Neuronal stem cell (in vitro differentiated cells): Measurements from ENCODE around the gene SLC2A1.

Source experiments
- DNase-seq: peaks from one replicate; pipeline ENCODE4 v3.0.0-alpha.2; 2013; ENCODE audit warnings: low spot score
- H2AFZ ChIP-seq: one replicate; pipeline ENCODE4 v1.6.1; 2013; ENCODE audit warnings: mild to moderate bottlenecking, low read length, inconsistent platforms
- H2AK5ac ChIP-seq: 2 replicates; pipeline ENCODE4 v1.6.1; 2013; ENCODE audit warnings: low read depth, mild to moderate bottlenecking, inconsistent platforms, low read length, moderate library complexity, mixed read lengths
- H2BK120ac ChIP-seq: 2 replicates; pipeline ENCODE4 v1.6.1; 2013; ENCODE audit warnings: low read depth, mild to moderate bottlenecking, inconsistent platforms, low read length, moderate library complexity, mixed read lengths
- H2BK12ac ChIP-seq: one replicate; pipeline ENCODE4 v1.6.1; 2013; ENCODE audit warnings: low read length, inconsistent platforms
- H2BK15ac ChIP-seq: 2 replicates; pipeline ENCODE4 v1.6.1; 2013; ENCODE audit warnings: mild to moderate bottlenecking, low read length, inconsistent platforms, mixed read lengths
- H2BK5ac ChIP-seq: one replicate; pipeline ENCODE4 v1.6.1; 2013; ENCODE audit warnings: inconsistent platforms, mild to moderate bottlenecking, low read length, moderate library complexity
- H3K14ac ChIP-seq: one replicate; pipeline ENCODE4 v1.6.1; 2013; ENCODE audit warnings: low read length, inconsistent platforms
- H3K18ac ChIP-seq: 2 replicates; pipeline ENCODE4 v1.6.1; 2013; ENCODE audit warnings: low read length, inconsistent platforms
- H3K23ac ChIP-seq: 2 replicates; pipeline ENCODE4 v1.6.1; 2013; ENCODE audit warnings: low read depth, mild to moderate bottlenecking, mixed read lengths, low read length, inconsistent platforms; ENCODE audit not compliant: poor library complexity
- H3K27ac ChIP-seq: replicated peaks from 3 replicates; pipeline ENCODE4 v1.5.1; 2013; ENCODE audit warnings: low read length, inconsistent platforms
- H3K27me3 ChIP-seq, 3 experiments: 2 replicates each; pipeline ENCODE4 v1.6.1; 2013; ENCODE audit warnings: low read length in 3 of 3, mild to moderate bottlenecking in 2 of 3, inconsistent platforms in 1 of 3, low read depth in 1 of 3, mixed read lengths in 1 of 3, moderate library complexity in 1 of 3; ENCODE audit not compliant: control insufficient read depth in 3 of 3, insufficient read depth in 3 of 3
- H3K36me3 ChIP-seq, 2 donors: replicated peaks in 1 of 2; 2 replicates each; pipeline ENCODE4 v1.6.1; 2013; ENCODE audit warnings: low read length in 2 of 2; ENCODE audit not compliant: control insufficient read depth in 2 of 2, insufficient read depth in 2 of 2
- H3K4ac ChIP-seq: 2 replicates; pipeline ENCODE4 v1.6.1; 2013; ENCODE audit warnings: inconsistent platforms, mild to moderate bottlenecking, low read length, moderate library complexity
- H3K4me1 ChIP-seq, 2 donors: 1 replicate in 1 of 2; 2 replicates in 1 of 2; pipeline ENCODE4 v1.6.1; 2013; ENCODE audit warnings: low read length in 2 of 2, low read depth in 1 of 2; ENCODE audit not compliant: control insufficient read depth in 2 of 2, insufficient read depth in 1 of 2
- H3K4me2 ChIP-seq: one replicate; pipeline ENCODE4 v1.6.1; 2013; ENCODE audit warnings: mild to moderate bottlenecking, low read length, inconsistent platforms; ENCODE audit not compliant: insufficient read depth, poor library complexity, severe bottlenecking
- H3K4me3 ChIP-seq, 2 donors: 2 replicates each; pipeline ENCODE4 v1.5.1; 2013; ENCODE audit warnings: low read length in 2 of 2, mild to moderate bottlenecking in 2 of 2, inconsistent platforms in 1 of 2, moderate library complexity in 1 of 2
- H3K79me1 ChIP-seq: one replicate; pipeline ENCODE4 v1.6.1; 2013; ENCODE audit warnings: low read depth, mild to moderate bottlenecking, inconsistent platforms, low read length, moderate library complexity
- H3K9ac ChIP-seq: one replicate; pipeline ENCODE4 v1.6.1; 2013; ENCODE audit warnings: mild to moderate bottlenecking, low read depth, low read length, inconsistent platforms; ENCODE audit not compliant: poor library complexity
- H3K9me3 ChIP-seq, 2 donors: replicated peaks in 1 of 2; 2 replicates each; pipeline versions ENCODE3 to v1.6.1; 2013; ENCODE audit warnings: low read length in 2 of 2, mild to moderate bottlenecking in 2 of 2, inconsistent platforms in 1 of 2, low read depth in 1 of 2, mixed read lengths in 1 of 2, moderate library complexity in 1 of 2; ENCODE audit not compliant: control insufficient read depth in 2 of 2, insufficient read depth in 1 of 2
- H4K8ac ChIP-seq: one replicate; pipeline ENCODE4 v1.6.1; 2013; ENCODE audit warnings: low read depth, mild to moderate bottlenecking, inconsistent platforms, low read length, moderate library complexity
- H4K91ac ChIP-seq: one replicate; pipeline ENCODE4 v1.6.1; 2013; ENCODE audit warnings: low read length, low read depth, mild to moderate bottlenecking, inconsistent platforms; ENCODE audit not compliant: poor library complexity
- WGBS, 2 donors: extraction: QIAGEN DNeasy Blood & Tissue Kit; methylation state at CpG; one replicate each; pipeline ENCODE4 v1.1.7; 2013; ENCODE audit warnings: missing lambda C conversion rate in 2 of 2, mixed read lengths in 1 of 2; ENCODE audit not compliant: insufficient read length in 2 of 2, insufficient replicate concordance in 1 of 2; ENCODE audit errors: extremely low coverage in 2 of 2; 5-methylcytosine and 5-hydroxymethylcytosine counted together

The SLC2A1 gene

GRCh38 chr1:42924851-42925760, 33.6 kb downstream of the SLC2A1 start:
- peak overlapping the region in 1 of 2 donors; percentile 81 for H3K4me3 ChIP-seq
- peak; percentile 31 for DNase-seq

GRCh38 chr1:42924082-42924850, 34.4 kb downstream of the SLC2A1 start:
- peaks cover 3 to 13% of the 10 kb centered on the region in 2 donors for H3K4me1 ChIP-seq
- H2BK15ac ChIP-seq = no peak overlapping the region
- H2AK5ac ChIP-seq = peak overlapping the region; percentile 86
- peak overlapping the region; percentile 75 for H4K8ac ChIP-seq
- H3K4ac ChIP-seq = peak overlapping the region; percentile 45
- no CpG with 5 or more reads among the region's 62 CpGs for WGBS, 2 donors
- no peak overlapping the region for H2BK12ac ChIP-seq
- DNase-seq = peak; percentile 95
- H3K18ac ChIP-seq = peak overlapping the region; percentile 97
- peak overlapping the region; percentile 92 for H2BK5ac ChIP-seq
- peak overlapping the region; percentile 96 for H3K23ac ChIP-seq
- peak overlapping the region; percentile 95 for H3K27ac ChIP-seq
- H3K4me3 ChIP-seq = peak overlapping the region in 1 of 2 donors; percentile 81
- H3K9me3 ChIP-seq = peaks cover 0 to 6% of the 10 kb centered on the region in 2 donors
- peak overlapping the region; percentile 94 for H3K9ac ChIP-seq
- no peak overlapping the region for H2BK120ac ChIP-seq
- H3K4me2 ChIP-seq = peak overlapping the region; percentile 82
- H3K79me1 ChIP-seq = peaks cover 3% of the 10 kb centered on the region
- no peaks in the 10 kb centered on the region for H3K27me3 ChIP-seq
- peak overlapping the region; percentile 20 for H4K91ac ChIP-seq
- peaks cover 36 to 52% of the 10 kb centered on the region in 2 donors for H3K36me3 ChIP-seq
- no peak overlapping the region for H3K14ac ChIP-seq
- no peak overlapping the region for H2AFZ ChIP-seq

More at GRCh38 chr1:42924851-42925760, 33.6 kb downstream of the SLC2A1 start:
- Histone ChIP-seq H2BK5ac (peak overlapping the region; percentile 92), H3K27me3 (no peaks in the 10 kb centered on the region), H3K4ac (no peak overlapping the region), H4K91ac (no peak overlapping the region), H2BK15ac (no peak overlapping the region), H2AFZ (no peak overlapping the region), H3K79me1 (peaks cover 3% of the 10 kb centered on the region), H3K27ac (peak overlapping the region; percentile 95), H2AK5ac (peak overlapping the region; percentile 86), H3K9me3 (peaks cover 0 to 6% of the 10 kb centered on the region in 2 donors), H3K18ac (peak overlapping the region; percentile 97), H3K36me3 (peaks cover 44 to 61% of the 10 kb centered on the region in 2 donors), H3K4me1 (peaks cover 3 to 13% of the 10 kb centered on the region in 2 donors), H3K23ac (peak overlapping the region; percentile 96), H3K4me2 (peak overlapping the region; percentile 72), H3K14ac (no peak overlapping the region), H3K9ac (peak overlapping the region; percentile 94), H2BK12ac (no peak overlapping the region), H4K8ac (no peak overlapping the region), H2BK120ac (no peak overlapping the region)
- WGBS, 2 donors = no CpG with 5 or more reads among the region's 19 CpGs

- WGBS, 2 donors = no CpG with 5 or more reads among the region's 14 CpGs
- Histone ChIP-seq H4K91ac (no peak overlapping the region), H3K4me1 (peaks cover 3 to 13% of the 10 kb centered on the region in 2 donors), H3K4ac (no peak overlapping the region), H3K4me2 (peak overlapping the region; percentile 82), H3K23ac (no peak overlapping the region), H2BK12ac (no peak overlapping the region), H2BK15ac (no peak overlapping the region), H3K79me1 (no peaks in the 10 kb centered on the region), H2BK120ac (no peak overlapping the region), H4K8ac (no peak overlapping the region), H3K9me3 (peaks cover 0 to 6% of the 10 kb centered on the region in 2 donors), H3K36me3 (peaks cover 28 to 45% of the 10 kb centered on the region in 2 donors), H2AFZ (no peak overlapping the region), H3K4me3 (peak overlapping the region in 1 of 2 donors; percentile 77), H3K27ac (peak overlapping the region; percentile 95), H2BK5ac (no peak overlapping the region), H3K27me3 (no peaks in the 10 kb centered on the region), H3K18ac (peak overlapping the region; percentile 33), H3K14ac (no peak overlapping the region), H2AK5ac (no peak overlapping the region), H3K9ac (no peak overlapping the region)
- DNase-seq = no peak
Observed at GRCh38 chr1:42923367-42924081, 35.1 kb downstream of the SLC2A1 start.
